Stimulated activated CD4-positive, alpha-beta T cell treated with anti-CD3 and anti-CD28 coated beads, TNF-alpha, amount 100 ng/mL, for 48 hours (primary cell): Measurements from ENCODE around the gene PLCB4.

Experiments
- DNase-seq, 3 donors: peaks; one replicate each; pipeline ENCODE4 v3.0.0-alpha.2; 2020; ENCODE audit warnings: low read depth in 3 of 3

Gene PLCB4

GRCh38 chr20:9061434-9061833, 7.5 kb upstream of the PLCB4 start:
- no peak for DNase-seq

DNA sequence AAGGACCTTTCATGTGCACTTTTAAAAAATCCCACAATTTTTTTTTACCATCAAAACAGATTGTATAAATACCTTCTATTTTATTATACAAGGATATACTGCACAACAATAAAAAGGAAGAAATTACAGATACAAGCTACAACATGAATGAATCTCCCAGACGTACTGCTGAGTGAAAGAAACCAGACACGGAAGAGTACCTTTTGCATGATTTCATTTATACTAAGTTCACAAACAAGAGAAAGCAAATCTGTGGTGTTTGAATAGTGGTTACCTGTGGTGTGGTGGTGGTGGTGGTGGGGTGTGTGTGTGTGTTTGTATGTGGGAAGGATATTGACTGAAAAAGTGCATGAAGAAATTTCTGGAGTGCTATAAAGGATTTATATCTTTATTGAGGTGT, 6.8 kb upstream of the PLCB4 start:
- DNase-seq: no peak

DNA sequence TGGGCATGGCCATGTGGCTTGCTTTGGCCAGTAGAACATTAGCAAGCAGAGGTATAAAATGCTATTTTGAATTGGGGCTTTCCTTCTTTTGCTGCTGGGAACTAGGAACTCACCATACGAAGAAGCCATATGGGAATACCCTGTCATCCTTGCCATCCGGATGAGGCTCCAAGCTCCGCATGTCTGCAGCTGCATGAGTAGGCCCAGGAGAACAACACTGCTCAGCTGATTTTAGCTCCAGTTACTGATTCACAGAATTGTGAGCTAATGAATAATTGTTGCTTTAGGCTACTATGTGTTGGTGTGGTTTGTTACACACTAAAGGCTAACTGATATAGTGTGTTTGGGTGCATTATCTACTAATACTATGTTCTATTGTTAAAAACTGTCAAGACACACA, 2.7 kb upstream of the PLCB4 start:
- no peak for DNase-seq

DNA sequence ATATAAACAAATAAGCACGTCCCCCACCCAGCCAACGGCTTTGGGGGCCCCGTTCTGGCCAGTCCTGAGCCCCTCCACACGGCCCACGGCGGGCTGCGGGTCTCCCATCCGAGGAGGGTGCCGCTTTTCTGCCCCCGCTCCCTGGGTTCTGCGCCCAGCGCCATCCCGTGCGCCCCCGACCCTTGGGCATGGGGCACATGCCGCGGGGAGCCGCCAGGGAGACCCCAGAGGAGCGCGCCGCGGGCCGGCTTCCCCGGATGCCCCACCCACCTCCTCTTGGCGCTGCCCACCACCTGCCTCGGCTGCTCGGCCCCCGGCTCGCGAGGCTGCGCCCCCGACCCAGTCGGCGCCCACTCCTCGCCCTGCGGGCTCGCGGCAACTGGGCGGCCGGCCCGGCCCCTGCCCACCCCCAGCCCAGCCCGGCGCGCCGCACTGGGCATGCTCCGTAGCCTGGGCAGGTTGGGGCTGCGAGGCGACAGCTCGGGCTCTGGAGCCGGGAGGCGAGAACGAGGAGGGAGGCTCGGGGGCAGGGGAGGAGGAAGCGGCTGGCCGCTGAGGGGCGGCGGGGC, 570 bp upstream of the PLCB4 start:
- DNase-seq: no peak

DNA sequence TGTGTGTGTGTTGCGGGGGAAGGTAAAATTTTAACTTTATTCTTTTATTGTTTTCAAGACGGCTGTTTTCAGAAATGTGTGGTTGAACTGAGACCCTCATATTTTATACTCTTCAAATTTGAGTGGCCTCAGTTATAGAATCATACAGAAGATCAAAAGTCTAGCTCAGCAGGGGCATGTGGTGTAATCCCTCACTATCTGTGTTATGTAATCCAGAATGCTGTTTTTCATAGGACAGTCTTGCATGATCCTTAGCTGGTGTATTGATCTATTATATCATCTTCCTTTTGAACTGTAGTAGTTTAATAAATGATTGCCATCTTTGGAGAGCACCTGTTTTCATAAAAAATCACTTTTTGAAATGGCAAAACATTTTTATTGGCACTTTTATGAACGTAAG, 1.4 kb downstream of the PLCB4 start:
- no peak for DNase-seq

GRCh38 chr20:9071976-9072726, 3.3 kb downstream of the PLCB4 start:
- DNase-seq: no peak

- DNase-seq: no peak
Observed at GRCh38 chr20:9072861-9073500, 4.1 kb downstream of the PLCB4 start.

DNA sequence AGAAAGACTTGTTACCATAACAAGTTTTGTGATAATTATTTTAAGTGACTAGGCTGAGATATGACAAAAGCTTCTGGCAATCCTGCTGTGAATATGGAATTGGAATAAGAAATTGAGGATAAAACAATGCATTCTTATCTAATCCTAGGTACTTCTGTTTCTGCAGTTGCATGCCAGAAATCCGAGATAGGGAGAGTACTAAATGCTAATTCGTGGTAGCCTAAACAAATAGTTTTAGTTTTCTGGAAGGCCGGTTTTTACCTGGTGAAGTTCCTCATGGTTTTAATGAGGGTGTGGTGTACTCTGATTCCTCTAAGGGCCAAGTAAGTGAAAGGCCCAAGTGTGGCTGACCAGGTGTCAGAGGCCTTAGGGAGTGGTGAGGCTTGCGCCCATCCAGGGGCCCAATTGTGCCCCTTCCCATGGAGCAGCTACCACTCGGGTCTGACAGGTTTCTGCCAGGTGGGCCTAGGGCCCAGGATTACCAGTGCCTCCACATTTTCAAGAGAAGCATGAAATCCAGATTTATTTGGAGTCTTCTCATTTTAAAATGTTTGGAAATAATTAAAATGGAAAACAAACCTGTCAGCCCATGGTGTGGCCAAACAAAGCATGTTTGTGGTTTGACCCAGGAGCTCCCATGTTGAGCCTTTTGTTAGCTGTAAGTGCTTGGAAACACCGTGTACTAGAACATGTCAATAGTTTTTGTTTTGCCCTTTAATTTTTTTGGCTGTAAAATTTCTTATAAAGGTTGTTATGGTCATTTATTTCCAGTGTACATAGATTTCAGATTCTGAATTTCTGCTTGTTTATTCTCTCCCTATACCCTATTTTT, 6.6 kb downstream of the PLCB4 start:
- DNase-seq: no peak

GRCh38 chr20:9076440-9076839, 7.6 kb downstream of the PLCB4 start:
- no peak for DNase-seq

GRCh38 chr20:9078826-9079731, 10.2 kb downstream of the PLCB4 start:
- no peak for DNase-seq

GRCh38 chr20:9081423-9081966, 12.6 kb downstream of the PLCB4 start:
- no peak for DNase-seq

- no peak for DNase-seq
Observed at GRCh38 chr20:9082741-9083140, 13.9 kb downstream of the PLCB4 start.

- no peak for DNase-seq
Observed at GRCh38 chr20:9087531-9088217, 18.8 kb downstream of the PLCB4 start.

GRCh38 chr20:9088556-9088955, 19.7 kb downstream of the PLCB4 start:
- no peak for DNase-seq

- no peak for DNase-seq
Observed at GRCh38 chr20:9092113-9092512, 23.2 kb downstream of the PLCB4 start.

- no peak for DNase-seq
Observed at GRCh38 chr20:9092655-9093054, 23.8 kb downstream of the PLCB4 start.

GRCh38 chr20:9093218-9093957, 24.5 kb downstream of the PLCB4 start:
- no peak for DNase-seq

DNA sequence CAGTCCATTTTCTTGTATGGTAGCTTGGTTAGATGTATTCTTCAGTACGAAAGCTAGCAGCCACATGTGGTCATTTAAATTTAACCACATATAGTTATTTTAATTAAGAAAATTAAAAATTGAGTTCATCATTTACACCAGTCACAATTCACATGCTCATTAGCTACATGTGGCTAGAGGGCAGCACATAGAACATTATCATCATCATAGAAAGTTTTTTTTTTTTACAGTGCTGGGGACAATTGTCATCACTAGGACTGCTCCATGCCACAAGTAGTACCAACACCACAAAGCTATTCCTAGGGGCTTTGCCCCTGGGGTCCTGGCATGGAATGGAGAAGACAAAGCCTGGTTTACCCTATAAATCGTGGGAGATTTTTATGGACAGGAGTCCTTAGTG, 30.5 kb downstream of the PLCB4 start:
- no peak for DNase-seq

- no peak for DNase-seq
Observed at GRCh38 chr20:9100691-9101090, 31.8 kb downstream of the PLCB4 start.

- no peak for DNase-seq
Observed at GRCh38 chr20:9102456-9102855, 33.6 kb downstream of the PLCB4 start.
